NCI-H2196 (cell line): ENCODE results near the gene ELOVL1.
A peak's percentile ranks its signal among the peaks of the same experiment; 100 is the strongest.
"Not testable (repeated sequence)": the region's sequence is repeated elsewhere in the genome, so short reads cannot be mapped to it uniquely, and the experiment has no call there.

Experiments
- DNase-seq: peaks from one replicate; lab custom pipeline; 2025; ENCODE audit not compliant: unreplicated experiment; lab: John Stamatoyannopoulos, UW

The ELOVL1 gene

GRCh38 chr1:43367904-43368645, at the start of gene ELOVL1:
Gene ELOVL1, minus strand, starts transcription at chr1:43368011. Its CDS starts 2,402 bp downstream, at chr1:43365609.
- peak; percentile 92 for DNase-seq

GRCh38 chr1:43415901-43416300, 48.1 kb upstream of the ELOVL1 start:
- no peak for DNase-seq

GRCh38 chr1:43414634-43415223, 46.9 kb upstream of the ELOVL1 start:
- peak; percentile 62 for DNase-seq

GRCh38 chr1:43413426-43413825, 45.6 kb upstream of the ELOVL1 start:
- not testable (repeated sequence) for DNase-seq

- no peak for DNase-seq
Observed at GRCh38 chr1:43410571-43410970, 42.8 kb upstream of the ELOVL1 start.

GRCh38 chr1:43405876-43406234, 38.0 kb upstream of the ELOVL1 start:
- DNase-seq: no peak

- DNase-seq: peak; percentile 83
Observed at GRCh38 chr1:43405219-43405875, 37.5 kb upstream of the ELOVL1 start.

- DNase-seq: no peak
Observed at GRCh38 chr1:43404353-43404752, 36.5 kb upstream of the ELOVL1 start.

- no peak for DNase-seq
Observed at GRCh38 chr1:43402089-43402865, 34.5 kb upstream of the ELOVL1 start.

GRCh38 chr1:43400441-43400840, 32.6 kb upstream of the ELOVL1 start:
- DNase-seq: not testable (repeated sequence)

GRCh38 chr1:43398227-43398626, 30.4 kb upstream of the ELOVL1 start:
- DNase-seq: no peak

- DNase-seq: peak; percentile 48
Observed at GRCh38 chr1:43396059-43396458, 28.2 kb upstream of the ELOVL1 start.

GRCh38 chr1:43395523-43395922, 27.7 kb upstream of the ELOVL1 start:
- DNase-seq: no peak

- DNase-seq: no peak
Observed at GRCh38 chr1:43392702-43393101, 24.9 kb upstream of the ELOVL1 start.

- DNase-seq: peak; percentile 95
Observed at GRCh38 chr1:43389326-43390313, 21.8 kb upstream of the ELOVL1 start, which contains the start of the genes MED8 and SZT2. Gene MED8, minus strand, starts transcription at chr1:43389800. Its CDS starts 36 bp downstream, at chr1:43389764. Gene SZT2, plus strand, starts transcription at chr1:43389899. Its CDS starts 70 bp downstream, at chr1:43389969.

GRCh38 chr1:43388613-43389012, 20.8 kb upstream of the ELOVL1 start:
- DNase-seq: no peak

- DNase-seq: no peak
Observed at GRCh38 chr1:43387976-43388599, 20.3 kb upstream of the ELOVL1 start.

GRCh38 chr1:43386676-43387075, 18.9 kb upstream of the ELOVL1 start:
- no peak for DNase-seq

GRCh38 chr1:43383449-43383848, 15.6 kb upstream of the ELOVL1 start:
- DNase-seq: no peak
